Muscle of arm (tissue), 12 donors: ENCODE measurements around the gene TOX3. TPM values are rescaled to one million over a fixed set of nuclear protein-coding genes. Genes with fewer than 3 reads are reported as not detected.

ENCODE experiments used
- DNase-seq: peaks from one replicate; pipeline ENCODE4 v3.0.0-alpha.2; 2013
- polyA plus RNA-seq, 12 donors: library from polyadenylated mRNA; unstranded; fragments of 120-200 nt; gene quantifications; one replicate each; pipeline ENCODE4 v1.2.1, GENCODE V29; 2013; ENCODE audit not compliant: insufficient read length in 12 of 12

The TOX3 gene
- polyA plus RNA-seq, 12 donors: 1.1 to 6.0 (median 2.2) TPM; not detected in 1

DNA sequence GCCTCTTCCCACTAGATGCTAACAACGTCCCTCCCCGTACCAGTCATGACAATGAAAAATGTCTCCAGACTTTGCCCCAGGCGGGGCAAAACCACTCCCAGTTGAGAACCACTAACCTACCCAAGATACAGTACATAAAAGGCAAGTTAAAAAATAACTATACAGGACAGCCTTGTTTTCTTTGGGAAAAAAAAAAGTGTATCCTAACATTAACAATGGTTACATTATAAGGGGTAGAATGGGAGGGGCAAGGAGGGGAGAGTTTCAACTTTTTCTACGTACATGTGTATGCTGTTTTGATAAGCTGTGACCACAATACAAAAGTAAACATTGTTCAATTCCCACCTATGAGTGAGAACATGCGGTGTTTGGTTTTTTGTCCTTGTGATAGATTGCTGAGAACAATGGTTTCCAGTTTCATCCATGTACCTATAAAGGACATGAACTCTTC is 94.9 kb downstream of the TOX3 start:
- no peak for DNase-seq

DNA sequence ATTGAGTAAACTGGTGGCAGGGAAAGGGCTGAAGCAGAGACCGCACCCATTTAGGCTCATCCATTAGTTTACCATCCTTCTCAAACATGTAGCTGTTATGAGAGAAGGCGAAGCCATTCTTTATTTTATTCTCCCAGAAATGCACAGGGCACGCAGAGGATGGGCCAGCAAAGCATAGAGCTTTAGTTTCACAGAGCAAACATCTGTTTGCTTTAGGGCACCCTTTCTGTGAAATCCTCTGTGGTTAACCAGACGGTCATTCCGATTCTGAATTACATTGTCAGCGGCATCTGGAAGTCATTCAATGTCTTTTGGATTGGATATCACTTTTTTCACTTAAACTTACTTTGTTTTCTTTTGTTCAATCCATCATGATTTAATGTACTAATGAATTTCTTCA is 96.0 kb downstream of the TOX3 start:
- no peak for DNase-seq

DNA sequence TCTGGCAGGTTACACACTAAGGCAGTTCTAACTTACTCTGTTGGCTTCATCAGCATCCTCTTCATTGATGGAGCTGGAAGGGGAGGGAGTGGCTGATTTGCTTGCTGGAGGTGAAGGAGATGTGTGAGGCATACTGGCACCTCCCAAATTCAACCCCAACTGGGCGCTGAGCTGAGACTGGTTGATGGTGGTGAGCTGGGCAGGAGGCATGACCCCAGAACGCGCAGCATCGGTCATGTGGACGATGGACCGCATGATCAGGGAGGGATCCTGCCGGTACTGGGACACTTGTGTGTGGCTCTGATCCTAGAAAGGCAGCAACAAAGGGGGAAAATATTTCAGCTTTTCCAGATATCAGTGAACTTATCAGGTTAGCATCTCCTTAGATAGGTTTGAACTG is 96.7 kb downstream of the TOX3 start:
- DNase-seq: no peak

GRCh38 chr16:52446080-52446479 is 100.9 kb downstream of the TOX3 start:
- DNase-seq: no peak

- DNase-seq: no peak
Observed at GRCh38 chr16:52441886-52442285, 105.1 kb downstream of the TOX3 start.

DNA sequence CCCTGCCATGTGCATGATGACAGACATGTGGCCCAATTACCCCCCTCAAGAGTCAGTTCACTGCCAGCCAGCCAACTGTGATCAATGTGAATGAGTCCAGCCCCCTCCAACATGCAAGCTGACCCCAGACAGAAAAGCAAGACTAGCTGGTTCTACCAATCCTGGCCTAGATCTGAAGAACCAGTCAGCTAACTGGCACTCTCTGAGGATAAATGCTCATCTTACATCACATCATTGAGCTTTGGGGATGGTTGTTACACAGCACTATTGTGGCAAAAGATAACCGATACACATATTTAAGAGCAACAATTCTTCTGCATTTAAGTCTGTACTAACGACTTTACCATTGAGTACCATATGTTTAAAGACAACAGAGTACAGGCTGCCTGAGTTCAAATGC is 106.7 kb downstream of the TOX3 start:
- no peak for DNase-seq

DNA sequence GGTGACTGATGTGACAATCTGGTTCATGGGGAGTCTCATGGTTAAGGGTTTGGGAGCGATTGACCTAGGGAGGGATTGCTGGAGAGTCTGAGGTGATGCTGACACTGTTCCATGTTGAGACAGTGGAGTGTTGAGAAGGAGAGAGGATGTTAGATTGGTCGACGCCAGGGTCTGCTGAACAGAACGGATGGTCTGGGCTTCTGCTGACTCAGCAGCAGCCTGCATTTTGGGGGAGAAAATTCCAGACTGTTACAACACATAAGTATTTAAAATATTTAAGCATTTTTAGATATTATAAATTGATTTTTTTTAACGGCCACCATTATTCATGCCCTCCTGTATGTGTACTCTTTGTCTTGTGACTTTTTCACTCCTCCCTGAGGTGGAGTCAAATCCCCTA is 107.2 kb downstream of the TOX3 start:
- no peak for DNase-seq

GRCh38 chr16:52439171-52439701 is 107.7 kb downstream of the TOX3 start:
- DNase-seq: no peak

DNA sequence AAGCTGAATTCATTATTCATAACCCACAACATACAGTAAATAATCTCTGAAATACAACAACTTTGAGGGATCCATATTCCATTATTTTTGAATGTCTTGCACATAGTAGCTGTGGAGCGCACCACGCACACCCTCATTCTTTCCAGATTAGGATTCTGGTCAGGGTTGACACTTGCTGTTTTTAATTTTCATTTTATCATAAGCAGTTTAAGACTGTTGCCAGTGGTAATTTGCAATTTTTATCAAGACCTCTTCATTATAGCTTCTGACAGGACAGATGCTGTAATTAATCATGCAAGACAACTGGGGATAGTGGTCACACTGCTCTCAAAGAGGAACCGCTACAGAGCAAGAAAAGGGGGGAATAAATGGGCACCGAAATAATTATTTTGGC is 109.7 kb downstream of the TOX3 start:
- no peak for DNase-seq

- DNase-seq: no peak
Observed at GRCh38 chr16:52436339-52437276, 110.3 kb downstream of the TOX3 start.

GRCh38 chr16:52434224-52434623 is 112.7 kb downstream of the TOX3 start:
- DNase-seq: no peak

DNA sequence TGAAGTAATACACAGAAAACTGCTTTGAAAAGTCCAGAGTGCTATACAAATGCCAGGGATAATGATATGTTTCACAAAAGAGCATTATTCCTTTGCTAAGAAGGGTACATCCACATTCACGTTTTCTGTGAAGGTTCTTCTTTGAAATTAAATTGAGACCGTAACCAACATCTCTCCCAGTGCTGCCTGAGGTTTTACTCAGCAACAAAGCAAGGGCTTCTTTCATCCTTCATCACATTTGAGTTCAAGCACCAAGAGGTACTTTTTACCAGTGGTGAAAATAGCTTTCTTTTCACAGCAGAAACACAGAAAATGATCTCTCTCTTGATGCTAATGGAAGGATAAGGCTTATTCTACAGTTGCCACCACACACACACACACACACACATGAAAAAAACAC is 113.3 kb downstream of the TOX3 start:
- DNase-seq: no peak

DNA sequence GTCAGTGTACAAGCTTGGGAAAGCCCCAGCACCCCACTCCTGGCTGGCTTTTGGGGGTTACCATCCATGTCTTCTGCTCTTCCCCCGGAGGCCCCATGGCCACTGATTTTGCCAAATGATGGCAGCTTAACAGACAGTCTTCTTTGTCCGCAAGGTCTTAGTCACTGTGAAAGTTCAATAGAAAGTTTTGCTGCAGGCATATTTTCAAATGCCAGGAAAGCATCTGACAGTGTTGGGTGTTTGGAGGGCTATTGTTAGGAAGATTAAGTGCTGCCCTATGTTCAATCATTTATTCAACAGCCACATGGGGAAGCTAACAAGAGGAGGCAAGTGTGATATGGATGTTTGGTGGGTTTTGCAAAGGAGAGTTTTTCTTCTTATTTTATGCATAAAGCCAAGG is 122.4 kb downstream of the TOX3 start:
- no peak for DNase-seq

- DNase-seq: no peak
Observed at GRCh38 chr16:52422307-52422706, 124.6 kb downstream of the TOX3 start.

- no peak for DNase-seq
Observed at GRCh38 chr16:52418201-52418600, 128.7 kb downstream of the TOX3 start.

GRCh38 chr16:52416888-52417287 is 130.1 kb downstream of the TOX3 start:
- no peak for DNase-seq

DNA sequence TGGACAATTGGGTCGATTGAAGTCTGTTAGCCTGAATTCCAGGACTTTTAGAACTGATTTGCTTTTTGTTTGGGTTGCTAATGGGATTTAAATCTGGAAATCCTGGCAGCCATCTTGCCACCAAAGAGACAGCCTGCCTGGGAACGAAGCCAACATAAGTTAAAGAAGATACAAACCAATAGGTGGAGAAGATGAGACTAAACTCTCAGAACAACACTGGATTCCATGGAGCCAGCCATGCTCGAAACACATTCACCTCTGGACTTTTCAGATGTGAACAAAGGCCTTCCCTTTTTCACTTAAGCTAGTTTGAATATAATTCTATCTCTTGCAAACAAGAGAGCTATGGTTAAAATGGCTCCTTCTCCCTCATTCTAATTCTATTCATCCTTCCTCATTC is 135.9 kb downstream of the TOX3 start:
- DNase-seq: no peak

- DNase-seq: no peak
Observed at GRCh38 chr16:52408191-52408845, 138.6 kb downstream of the TOX3 start.

DNA sequence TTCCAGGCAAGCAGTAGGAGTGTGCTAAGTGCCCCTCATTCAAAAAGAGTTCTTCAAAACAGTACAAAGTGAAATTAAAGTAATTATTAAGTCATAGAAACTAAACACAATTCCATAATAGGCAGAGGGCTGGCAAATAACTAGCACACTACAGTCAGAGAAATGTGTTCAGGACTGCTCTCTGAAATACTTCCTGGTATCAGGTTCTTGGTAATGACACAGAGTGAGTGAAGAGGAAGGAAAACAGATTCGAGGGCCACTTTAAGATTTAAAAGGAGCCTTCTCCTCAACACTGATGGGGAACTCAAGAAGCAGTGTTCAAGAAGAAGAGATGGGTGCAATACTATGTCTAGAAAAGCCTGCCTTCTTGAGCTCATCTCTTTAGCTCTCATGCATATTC is 139.2 kb downstream of the TOX3 start:
- no peak for DNase-seq

- no peak for DNase-seq
Observed at GRCh38 chr16:52405441-52405840, 141.5 kb downstream of the TOX3 start.

- no peak for DNase-seq
Observed at GRCh38 chr16:52404546-52404945, 142.4 kb downstream of the TOX3 start.

DNA sequence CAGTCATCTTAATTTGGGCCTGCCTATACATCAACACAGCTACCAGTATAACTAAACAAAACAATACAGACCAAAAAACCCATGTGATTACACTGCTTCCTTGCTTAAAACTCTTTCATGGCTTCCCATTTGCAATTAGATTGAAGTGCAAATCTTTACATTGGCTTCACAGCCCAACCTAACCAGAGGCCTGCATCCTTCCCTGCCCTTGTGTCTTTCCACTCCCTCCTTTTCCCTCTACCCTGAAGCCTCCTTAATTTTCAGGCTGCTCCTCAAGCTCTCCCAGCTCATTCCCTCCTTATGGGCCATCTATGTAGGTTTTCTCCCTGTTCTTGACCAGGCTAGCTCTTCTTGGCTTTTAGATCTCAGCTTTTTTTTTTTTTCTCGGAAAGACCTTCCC is 147.8 kb downstream of the TOX3 start:
- no peak for DNase-seq

GRCh38 chr16:52398491-52398960 is 148.4 kb downstream of the TOX3 start:
- no peak for DNase-seq
